Measurements from ENCODE around the gene PTPRD.

DNA sequence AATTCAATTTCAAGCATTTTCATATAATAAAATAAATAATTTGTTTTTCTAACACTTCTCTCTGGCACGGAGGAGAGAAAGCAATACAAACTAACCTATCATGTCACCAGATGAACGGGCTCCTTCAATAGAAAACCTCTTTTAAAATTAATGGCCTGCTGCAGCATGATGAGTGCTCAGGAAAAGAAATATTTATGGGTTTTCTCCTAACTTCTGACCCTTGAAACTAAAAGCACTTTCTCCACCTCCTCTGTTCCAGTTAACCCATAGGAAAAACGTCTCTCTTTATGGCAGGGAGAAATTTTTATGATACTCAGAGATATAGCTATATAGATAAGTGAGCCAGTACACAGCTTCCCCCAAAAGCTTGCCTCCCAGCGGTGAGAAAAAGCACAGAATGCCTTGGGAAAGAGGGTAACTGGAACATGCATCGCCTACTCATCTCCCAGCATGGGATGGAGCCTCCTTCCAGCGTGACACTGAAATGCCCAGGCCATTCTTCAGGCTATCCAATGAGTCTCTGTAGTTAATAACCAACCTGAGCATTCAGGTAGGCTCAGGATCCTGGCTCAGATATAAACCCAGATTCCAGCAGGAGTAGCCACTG is 1850.2 kb downstream of the PTPRD start:
- no peak for TF ChIP-seq CTCF (IDR thresholded peaks at IDR 0.05; ENCODE audit: low read depth, low read length, poor library complexity, severe bottlenecking)
- TF ChIP-seq EZH2phosphoT487 (IDR thresholded peaks at IDR 0.05; ENCODE audit: borderline replicate concordance, low read length), result no peak

Measured in DOHH2 (cell line).